CD14-positive monocyte (primary cell): Measurements from ENCODE around the gene GAK. TPM values are rescaled to one million over a fixed set of nuclear protein-coding genes. Genes with fewer than 3 reads are reported as not detected.

Experiments
- DNase-seq, 3 donors: peaks; one replicate each; pipeline ENCODE4 v3.0.0-alpha.2; 2011 to 2022
- H2AFZ ChIP-seq: 2 replicates; pipeline ENCODE4 v1.6.0; 2012; ENCODE audit warnings: mild to moderate bottlenecking, low read depth, low read length, inconsistent platforms; ENCODE audit not compliant: insufficient read depth, poor library complexity, severe bottlenecking
- H3K27ac ChIP-seq, 2 donors: 1 replicate in 1 of 2; 2 replicates in 1 of 2; pipeline ENCODE4 v1.5.1; 2012 to 2013; ENCODE audit warnings: low read length in 2 of 2, control low read depth in 1 of 2, inconsistent platforms in 1 of 2, low read depth in 1 of 2, mild to moderate bottlenecking in 1 of 2
- H3K27me3 ChIP-seq, 2 donors: one replicate each; pipeline versions ENCODE4 v1.6.0 to v1.6.1; 2011 to 2013; ENCODE audit warnings: low read length in 2 of 2; ENCODE audit not compliant: control insufficient read depth in 2 of 2, insufficient read depth in 2 of 2
- H3K36me3 ChIP-seq, 2 donors: replicated peaks in 1 of 2; 1 replicate in 1 of 2; 2 replicates in 1 of 2; pipeline versions ENCODE4 v1.5.1 to v1.6.1; 2012 to 2013; ENCODE audit warnings: low read length in 2 of 2, control low read depth in 1 of 2, inconsistent platforms in 1 of 2, mild to moderate bottlenecking in 1 of 2; ENCODE audit not compliant: insufficient read depth in 2 of 2, control insufficient read depth in 1 of 2
- H3K4me1 ChIP-seq, 2 donors: 1 replicate in 1 of 2; 2 replicates in 1 of 2; pipeline versions ENCODE4 v1.5.1 to v1.6.1; 2012 to 2013; ENCODE audit warnings: low read length in 2 of 2, control low read depth in 1 of 2, inconsistent platforms in 1 of 2, mild to moderate bottlenecking in 1 of 2, moderate library complexity in 1 of 2; ENCODE audit not compliant: insufficient read depth in 2 of 2, control insufficient read depth in 1 of 2
- H3K4me2 ChIP-seq: replicated peaks from 2 replicates; pipeline ENCODE3; 2012; ENCODE audit warnings: low read length, moderate library complexity, mild to moderate bottlenecking; ENCODE audit not compliant: poor library complexity, severe bottlenecking; ENCODE audit errors: extremely low read depth
- H3K4me3 ChIP-seq, 3 experiments: fragments of 200-600 bp in 1 of 3; sonication (generic) in 1 of 3; replicated peaks in 1 of 3; 1 replicate in 2 of 3; 2 replicates in 1 of 3; pipeline ENCODE4 v1.5.1; 2011 to 2013; ENCODE audit warnings: low read length in 3 of 3, mild to moderate bottlenecking in 3 of 3, control low read depth in 2 of 3, low read depth in 2 of 3, inconsistent platforms in 1 of 3, moderate library complexity in 1 of 3
- H3K79me2 ChIP-seq: 2 replicates; pipeline ENCODE4 v1.6.0; 2012; ENCODE audit warnings: mild to moderate bottlenecking, control low read depth, inconsistent platforms, low read length, moderate library complexity; ENCODE audit not compliant: insufficient read depth
- H3K9ac ChIP-seq: 2 replicates; pipeline ENCODE4 v1.6.0; 2017; ENCODE audit warnings: low read length, mild to moderate bottlenecking; ENCODE audit not compliant: insufficient read depth, poor library complexity, severe bottlenecking
- H3K9me3 ChIP-seq, 2 donors: replicated peaks in 1 of 2; 1 replicate in 1 of 2; 2 replicates in 1 of 2; pipeline versions ENCODE4 v1.5.1 to v1.6.1; 2012 to 2013; ENCODE audit warnings: low read length in 2 of 2, control low read depth in 1 of 2; ENCODE audit not compliant: control insufficient read depth in 1 of 2, insufficient read depth in 1 of 2
- H4K20me1 ChIP-seq: 2 replicates; pipeline ENCODE4 v1.6.0; 2012; ENCODE audit warnings: mild to moderate bottlenecking, low read length, control low read depth, moderate library complexity; ENCODE audit not compliant: insufficient read depth
- H3K27ac Mint-ChIP-seq, 7 donors: one replicate each; pipeline ENCODE4 v1.8.0; 2020; ENCODE audit warnings: mild to moderate bottlenecking in 7 of 7, mixed read lengths in 7 of 7, moderate library complexity in 6 of 7, inconsistent platforms in 2 of 7
- H3K27me3 Mint-ChIP-seq, 3 donors: one replicate each; pipeline ENCODE4 v1.8.0; 2021 to 2022; ENCODE audit warnings: low read depth in 3 of 3, mild to moderate bottlenecking in 3 of 3, mixed read lengths in 3 of 3, moderate library complexity in 3 of 3, inconsistent platforms in 1 of 3
- H3K36me3 Mint-ChIP-seq, 2 donors: one replicate each; pipeline ENCODE4 v1.8.0; 2020; ENCODE audit warnings: mixed read lengths in 2 of 2, inconsistent platforms in 1 of 2, mild to moderate bottlenecking in 1 of 2
- H3K4me1 Mint-ChIP-seq: one replicate; pipeline ENCODE4 v1.8.0; 2020; ENCODE audit warnings: mild to moderate bottlenecking, mixed read lengths
- H3K4me3 Mint-ChIP-seq, 2 donors: one replicate each; pipeline ENCODE4 v1.8.0; 2020; ENCODE audit warnings: mild to moderate bottlenecking in 2 of 2, mixed read lengths in 2 of 2, moderate library complexity in 1 of 2
- H3K9me3 Mint-ChIP-seq, 7 donors: one replicate each; pipeline ENCODE4 v1.8.0; 2020 to 2022; ENCODE audit warnings: mixed read lengths in 7 of 7, mild to moderate bottlenecking in 6 of 7, moderate library complexity in 6 of 7, inconsistent platforms in 2 of 7
- CTCF ChIP-seq: fragments of 200-600 bp; IDR thresholded peaks from one replicate; pipeline ENCODE4 v1.8.0; 2022; ENCODE audit warnings: antibody characterized with exemption, mild to moderate bottlenecking
- WGBS: methylation state at CpG from one replicate; pipeline ENCODE4 v1.1.5; 2013; ENCODE audit warnings: missing lambda C conversion rate; ENCODE audit not compliant: insufficient coverage; 5-methylcytosine and 5-hydroxymethylcytosine counted together
- intact Hi-C, 2 donors: fragments of 100-400 bp; cut with micrococcal nuclease; formaldehyde crosslinking; loops; one replicate each; pipeline versions ENCODE4 v1.15.0 to v1.15.1; 2023
- polyA plus RNA-seq, 3 donors: library from polyadenylated mRNA; depleted of rRNA in 1 of 3; unstranded in 2 of 3; stranded (reverse) in 1 of 3; fragments of 300-500 nt in 2 of 3; fragments of >200 nt in 1 of 3; fragmentation: Illumina TruSeq in 2 of 3; gene quantifications; 1 replicate in 2 of 3; 2 replicates in 1 of 3; pipeline ENCODE4 v1.2.3, GENCODE V29; 2012 to 2021

The GAK gene
- polyA plus RNA-seq, 3 donors, result 40.3 to 88.7 (median 54.9) TPM

DNA sequence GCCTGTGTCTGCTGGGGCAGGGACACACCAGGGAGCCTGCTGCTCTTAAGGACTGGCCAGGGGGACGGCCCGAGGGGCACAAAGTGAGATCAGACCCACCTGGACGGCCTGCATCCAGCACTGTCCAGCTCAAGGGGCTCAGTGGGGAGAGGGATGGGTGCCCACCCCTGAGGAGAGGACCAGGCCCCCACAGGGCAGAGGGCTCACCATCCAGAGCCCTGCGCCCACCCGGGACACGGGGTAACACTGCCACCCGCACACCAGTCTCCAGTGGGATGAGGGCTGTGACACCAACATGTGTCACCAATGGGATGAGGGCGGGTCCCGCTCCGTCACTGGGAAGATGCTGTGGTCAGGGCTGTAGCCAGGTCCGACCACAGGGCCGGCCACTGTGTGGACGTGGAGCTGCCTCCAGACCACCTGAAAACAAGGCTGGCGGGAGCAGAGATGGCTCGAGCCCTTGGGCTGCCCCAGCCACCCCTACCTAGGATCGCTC, 28.1 kb upstream of the GAK start:
- H3K4me3 Mint-ChIP-seq, result no peak overlapping the region

GRCh38 chr4:959338-960139, 27.4 kb upstream of the GAK start:
- WGBS, result 90% methylated on average over 23 of the region's 24 CpGs
- Mint-ChIP-seq H3K27ac (peak overlapping the region in 1 of 7 donors; percentile 13), H3K9me3 (no peaks in the 10 kb centered on the region), H3K27me3 (no peaks in the 10 kb centered on the region), H3K4me3 (no peak overlapping the region), H3K4me1 (no peaks in the 10 kb centered on the region), H3K36me3 (peaks cover 32 to 66% of the 10 kb centered on the region in 2 donors)
- H2AFZ ChIP-seq, result no peak overlapping the region
- no peak overlapping the region for H3K9ac ChIP-seq
- no peak overlapping the region for H3K27ac ChIP-seq
- H3K9me3 ChIP-seq, result no peaks in the 10 kb centered on the region
- no peaks in the 10 kb centered on the region for H3K79me2 ChIP-seq
- H3K4me2 ChIP-seq, result no peak overlapping the region
- no peak overlapping the region for H3K4me3 ChIP-seq
- H3K36me3 ChIP-seq, result peaks cover 42 to 92% of the 10 kb centered on the region in 2 donors
- H4K20me1 ChIP-seq, result peaks cover 18% of the 10 kb centered on the region
- TF ChIP-seq CTCF, result no peak
- intact Hi-C loops, result no loop called here
- no peaks in the 10 kb centered on the region for H3K27me3 ChIP-seq
- no peaks in the 10 kb centered on the region for H3K4me1 ChIP-seq
- DNase-seq, result no peak

More for the DNA sequence above, 28.1 kb upstream of the GAK start:
- no peak overlapping the region for H2AFZ ChIP-seq
- no peaks in the 10 kb centered on the region for H3K79me2 ChIP-seq
- TF ChIP-seq CTCF, result no peak
- no peak for DNase-seq
- H3K9me3 ChIP-seq, result no peaks in the 10 kb centered on the region
- H3K9me3 Mint-ChIP-seq, result no peaks in the 10 kb centered on the region
- H4K20me1 ChIP-seq, result peaks cover 20% of the 10 kb centered on the region
- peaks cover 27 to 63% of the 10 kb centered on the region in 2 donors for H3K36me3 Mint-ChIP-seq
- no peak overlapping the region for H3K27ac Mint-ChIP-seq
- 96% methylated on average over 16 of the region's 16 CpGs for WGBS
- H3K4me1 Mint-ChIP-seq, result no peaks in the 10 kb centered on the region
- H3K27me3 Mint-ChIP-seq, result no peaks in the 10 kb centered on the region
- H3K9ac ChIP-seq, result no peak overlapping the region
- no peak overlapping the region for H3K4me3 ChIP-seq
- H3K27me3 ChIP-seq, result no peaks in the 10 kb centered on the region
- intact Hi-C loops, result no loop called here
- H3K4me1 ChIP-seq, result no peaks in the 10 kb centered on the region
- no peak overlapping the region for H3K4me2 ChIP-seq
- peaks cover 36 to 92% of the 10 kb centered on the region in 2 donors for H3K36me3 ChIP-seq
- no peak overlapping the region for H3K27ac ChIP-seq
